Measurements from ENCODE around the gene NACA.

Gene NACA

GRCh38 chr12:56724972-56725722 lies at the start of gene NACA:
Gene NACA, minus strand, starts transcription at chr12:56725299. Its CDS starts 778 bp downstream, at chr12:56724521.
- H3K9ac ChIP-seq (ENCODE audit: low read length), result peak within 1 kb of the TSS; percentile 100
- H3K9me3 ChIP-seq (ENCODE audit: insufficient read depth, low read length), result no peaks in the 10 kb centered on the region
- H2AFZ ChIP-seq (ENCODE audit: low read depth, low read length), result peak within 1 kb of the TSS; percentile 40
- H3K4me3 ChIP-seq (ENCODE audit: low read length), result peak within 1 kb of the TSS; percentile 99
- peaks cover 41% of the 10 kb centered on the region for H3K4me1 ChIP-seq (ENCODE audit: low read length)
- H3K79me2 ChIP-seq (ENCODE audit: low read length), result peaks cover 54% of the 10 kb centered on the region
- H3K27ac ChIP-seq (ENCODE audit: low read length), result peak within 1 kb of the TSS; percentile 85
- no peaks in the 10 kb centered on the region for H3K27me3 ChIP-seq (ENCODE audit: low read depth, low read length)
- no peak for TF ChIP-seq EZH2phosphoT487 (IDR thresholded peaks at IDR 0.05; ENCODE audit: low read depth)
- TF ChIP-seq CTCF (IDR thresholded peaks at IDR 0.05; ENCODE audit: low read depth, low read length), result no peak
- H3K36me3 ChIP-seq (replicated peaks; ENCODE audit: low read depth, low read length), result peaks cover 49% of the 10 kb centered on the region
- peak within 1 kb of the TSS; percentile 91 for H3K4me2 ChIP-seq (ENCODE audit: low read length)
- H4K20me1 ChIP-seq (ENCODE audit: insufficient read depth, low read length), result peaks cover 42% of the 10 kb centered on the region

- no peak overlapping the region for H3K4me3 ChIP-seq (ENCODE audit: low read length)
- no peaks in the 10 kb centered on the region for H3K27me3 ChIP-seq (ENCODE audit: low read depth, low read length)
- no peaks in the 10 kb centered on the region for H3K9me3 ChIP-seq (ENCODE audit: insufficient read depth, low read length)
- H2AFZ ChIP-seq (ENCODE audit: low read depth, low read length), result no peak overlapping the region
- no peaks in the 10 kb centered on the region for H3K36me3 ChIP-seq (replicated peaks; ENCODE audit: low read depth, low read length)
- no peak overlapping the region for H3K9ac ChIP-seq (ENCODE audit: low read length)
- H3K79me2 ChIP-seq (ENCODE audit: low read length), result no peaks in the 10 kb centered on the region
- no peaks in the 10 kb centered on the region for H4K20me1 ChIP-seq (ENCODE audit: insufficient read depth, low read length)
- TF ChIP-seq EZH2phosphoT487 (IDR thresholded peaks at IDR 0.05; ENCODE audit: low read depth) (no peak), CTCF (IDR thresholded peaks at IDR 0.05; ENCODE audit: low read depth, low read length) (no peak)
- H3K4me2 ChIP-seq (ENCODE audit: low read length), result no peak overlapping the region
- no peak overlapping the region for H3K27ac ChIP-seq (ENCODE audit: low read length)
- H3K4me1 ChIP-seq (ENCODE audit: low read length), result peaks cover 7% of the 10 kb centered on the region
Measured at GRCh38 chr12:56773113-56773512, 48.0 kb upstream of the NACA start.

- no peaks in the 10 kb centered on the region for H3K36me3 ChIP-seq (replicated peaks; ENCODE audit: low read depth, low read length)
- H3K4me1 ChIP-seq (ENCODE audit: low read length), result peaks cover 7% of the 10 kb centered on the region
- H3K27me3 ChIP-seq (ENCODE audit: low read depth, low read length), result no peaks in the 10 kb centered on the region
- H3K4me2 ChIP-seq (ENCODE audit: low read length), result no peak overlapping the region
- H4K20me1 ChIP-seq (ENCODE audit: insufficient read depth, low read length), result no peaks in the 10 kb centered on the region
- H3K27ac ChIP-seq (ENCODE audit: low read length), result no peak overlapping the region
- no peaks in the 10 kb centered on the region for H3K9me3 ChIP-seq (ENCODE audit: insufficient read depth, low read length)
- H3K9ac ChIP-seq (ENCODE audit: low read length), result no peak overlapping the region
- H2AFZ ChIP-seq (ENCODE audit: low read depth, low read length), result no peak overlapping the region
- no peak overlapping the region for H3K4me3 ChIP-seq (ENCODE audit: low read length)
- no peaks in the 10 kb centered on the region for H3K79me2 ChIP-seq (ENCODE audit: low read length)
- TF ChIP-seq CTCF (IDR thresholded peaks at IDR 0.05; ENCODE audit: low read depth, low read length) (no peak), EZH2phosphoT487 (IDR thresholded peaks at IDR 0.05; ENCODE audit: low read depth) (no peak)
Measured at GRCh38 chr12:56772625-56773024, 47.5 kb upstream of the NACA start.

- H4K20me1 ChIP-seq (ENCODE audit: insufficient read depth, low read length), result no peaks in the 10 kb centered on the region
- no peaks in the 10 kb centered on the region for H3K9me3 ChIP-seq (ENCODE audit: insufficient read depth, low read length)
- no peak overlapping the region for H3K9ac ChIP-seq (ENCODE audit: low read length)
- H3K27ac ChIP-seq (ENCODE audit: low read length), result no peak overlapping the region
- H3K36me3 ChIP-seq (replicated peaks; ENCODE audit: low read depth, low read length), result no peaks in the 10 kb centered on the region
- H2AFZ ChIP-seq (ENCODE audit: low read depth, low read length), result no peak overlapping the region
- no peak overlapping the region for H3K4me3 ChIP-seq (ENCODE audit: low read length)
- H3K79me2 ChIP-seq (ENCODE audit: low read length), result no peaks in the 10 kb centered on the region
- peaks cover 13% of the 10 kb centered on the region for H3K4me1 ChIP-seq (ENCODE audit: low read length)
- no peak overlapping the region for H3K4me2 ChIP-seq (ENCODE audit: low read length)
- TF ChIP-seq CTCF (IDR thresholded peaks at IDR 0.05; ENCODE audit: low read depth, low read length), result no peak
- TF ChIP-seq EZH2phosphoT487 (IDR thresholded peaks at IDR 0.05; ENCODE audit: low read depth), result no peak
- no peaks in the 10 kb centered on the region for H3K27me3 ChIP-seq (ENCODE audit: low read depth, low read length)
Measured at GRCh38 chr12:56769868-56770267, 44.8 kb upstream of the NACA start.

Data from OCI-LY3 (cell line).